Midbrain (tissue), 1 donor: ENCODE results near the gene SEMA3C.
"Not testable (repeated sequence)": the region's sequence is repeated elsewhere in the genome, so short reads cannot be mapped to it uniquely, and the experiment has no call there.

ENCODE experiments used
- DNase-seq: peaks from one replicate; lab custom pipeline; 2025; lab: John Stamatoyannopoulos, UW

SEMA3C gene

GRCh38 chr7:80926955-80927354 lies 8.1 kb upstream of the SEMA3C start:
- DNase-seq = not testable (repeated sequence)

- DNase-seq = no peak
Measured at GRCh38 chr7:80924090-80924489, 5.2 kb upstream of the SEMA3C start.

GRCh38 chr7:80923211-80923612 lies 4.4 kb upstream of the SEMA3C start:
- DNase-seq = no peak

- DNase-seq = no peak
Measured at GRCh38 chr7:80922253-80923049, 3.6 kb upstream of the SEMA3C start.

GRCh38 chr7:80921130-80921529 lies 2.3 kb upstream of the SEMA3C start:
- no peak for DNase-seq

- DNase-seq = peak; percentile 30
Measured at GRCh38 chr7:80918399-80918798, 452 bp downstream of the SEMA3C start.

- DNase-seq = no peak
Measured at GRCh38 chr7:80916770-80917741, 1.8 kb downstream of the SEMA3C start.

- DNase-seq = no peak
Measured at GRCh38 chr7:80910228-80910627, 8.6 kb downstream of the SEMA3C start.

GRCh38 chr7:80908360-80908797 lies 10.5 kb downstream of the SEMA3C start:
- DNase-seq = peak; percentile 31

GRCh38 chr7:80907612-80908011 lies 11.2 kb downstream of the SEMA3C start:
- DNase-seq = no peak

- peak; percentile 23 for DNase-seq
Measured at GRCh38 chr7:80907141-80907601, 11.7 kb downstream of the SEMA3C start.

- no peak for DNase-seq
Measured at GRCh38 chr7:80905334-80905733, 13.5 kb downstream of the SEMA3C start.

GRCh38 chr7:80902716-80903308 lies 16.0 kb downstream of the SEMA3C start:
- DNase-seq = no peak

- DNase-seq = no peak
Measured at GRCh38 chr7:80902019-80902418, 16.8 kb downstream of the SEMA3C start.

- DNase-seq = peak; percentile 18
Measured at GRCh38 chr7:80900583-80901576, 18.0 kb downstream of the SEMA3C start.

- DNase-seq = no peak
Measured at GRCh38 chr7:80896906-80897598, 21.8 kb downstream of the SEMA3C start.

GRCh38 chr7:80895056-80895455 lies 23.8 kb downstream of the SEMA3C start:
- no peak for DNase-seq

GRCh38 chr7:80891259-80891544 lies 27.6 kb downstream of the SEMA3C start:
- DNase-seq = no peak

GRCh38 chr7:80890426-80891258 lies 28.2 kb downstream of the SEMA3C start:
- no peak for DNase-seq

GRCh38 chr7:80889525-80889924 lies 29.3 kb downstream of the SEMA3C start:
- no peak for DNase-seq
